DLD1 (cell line): ENCODE results near the gene PPIA.
"Not testable (repeated sequence)": the region's sequence is repeated elsewhere in the genome, so short reads cannot be mapped to it uniquely, and the experiment has no call there.

Experiments used
- in situ Hi-C: cut with HindIII; loops from 2 replicates; pipeline ENCODE4 v1.10.0; 2017; ENCODE audit warnings: low sequenced_read_pairs

The PPIA gene

DNA sequence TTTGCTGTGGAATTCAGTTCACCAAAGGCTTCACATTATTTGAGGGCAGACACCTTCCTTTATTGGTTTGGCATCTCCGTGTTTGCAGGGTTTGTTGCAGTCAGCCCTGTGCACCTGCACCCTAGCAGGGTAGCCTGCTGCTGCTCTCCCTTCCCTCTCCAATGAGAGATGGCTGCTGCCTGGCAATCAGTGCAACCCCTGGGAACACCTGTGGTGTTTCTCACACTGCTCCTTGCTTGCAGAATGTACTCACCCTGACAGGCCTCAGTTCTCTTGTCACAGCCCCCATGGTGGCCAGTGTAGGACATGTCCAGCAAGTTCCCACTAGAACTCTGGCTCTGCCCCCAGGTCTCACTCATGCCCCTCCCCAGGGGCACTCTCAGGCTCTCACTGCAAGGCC is 12.1 kb upstream of the PPIA start:
- in situ Hi-C loops = no loop called here

DNA sequence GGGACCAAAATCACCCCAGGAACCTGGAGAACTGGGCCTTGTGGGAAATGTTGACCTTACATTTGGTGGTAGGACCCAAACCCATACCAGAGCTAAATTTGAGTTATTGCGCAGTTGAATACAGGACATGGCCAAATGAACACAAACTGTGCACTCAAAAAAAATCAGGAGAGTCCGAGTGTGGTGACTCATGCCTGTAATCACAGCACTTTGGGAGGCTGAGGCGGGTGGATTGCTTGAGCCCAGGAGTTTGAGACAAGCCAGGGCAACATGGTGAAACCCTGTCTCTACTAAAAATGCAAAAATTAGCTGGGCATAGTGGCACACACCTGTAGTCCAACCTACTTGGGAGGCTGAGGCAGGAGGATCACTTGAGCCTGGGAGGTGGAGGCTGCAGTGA is 11.3 kb upstream of the PPIA start:
- in situ Hi-C loops = not testable (repeated sequence)

DNA sequence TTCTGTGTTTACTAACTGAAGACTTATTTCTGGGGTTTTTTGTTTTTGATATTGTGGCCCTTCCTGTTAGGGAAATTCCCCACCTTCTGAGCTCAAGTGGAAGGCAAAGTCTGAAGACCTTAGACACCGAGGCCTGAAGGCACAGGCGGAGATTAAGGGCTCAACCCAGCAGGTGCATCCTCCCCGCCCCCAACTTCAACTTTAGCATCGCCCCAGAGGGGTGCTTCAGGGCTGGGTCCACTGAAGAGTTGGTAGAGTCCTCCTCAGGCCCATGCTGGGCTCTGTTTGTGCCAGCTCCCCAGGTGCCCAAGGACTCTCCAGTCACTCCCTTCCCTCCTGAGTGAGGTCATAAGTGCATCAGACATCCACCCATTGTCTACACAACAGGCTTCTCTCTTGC is 9.4 kb upstream of the PPIA start:
- in situ Hi-C loops = no loop called here

DNA sequence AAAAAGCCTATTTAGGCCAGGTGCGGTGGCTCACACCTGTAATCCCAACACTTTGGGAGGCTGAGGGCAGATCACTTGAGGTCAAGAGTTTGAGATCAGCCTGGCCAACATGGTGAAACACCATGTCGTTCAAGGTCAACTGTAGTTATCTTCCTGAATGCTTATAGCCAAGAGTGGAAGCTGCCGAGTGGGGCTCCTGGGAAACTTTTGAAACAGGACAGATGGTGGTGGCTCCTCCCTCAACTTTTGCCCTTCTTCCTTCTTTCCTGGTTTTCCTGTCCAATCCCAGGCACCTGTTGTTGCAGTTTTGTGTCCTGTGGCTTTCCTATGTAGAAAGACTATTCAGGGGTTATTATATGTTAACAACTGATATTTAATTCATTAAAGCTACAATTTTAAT is 8.7 kb upstream of the PPIA start:
- in situ Hi-C loops = no loop called here

DNA sequence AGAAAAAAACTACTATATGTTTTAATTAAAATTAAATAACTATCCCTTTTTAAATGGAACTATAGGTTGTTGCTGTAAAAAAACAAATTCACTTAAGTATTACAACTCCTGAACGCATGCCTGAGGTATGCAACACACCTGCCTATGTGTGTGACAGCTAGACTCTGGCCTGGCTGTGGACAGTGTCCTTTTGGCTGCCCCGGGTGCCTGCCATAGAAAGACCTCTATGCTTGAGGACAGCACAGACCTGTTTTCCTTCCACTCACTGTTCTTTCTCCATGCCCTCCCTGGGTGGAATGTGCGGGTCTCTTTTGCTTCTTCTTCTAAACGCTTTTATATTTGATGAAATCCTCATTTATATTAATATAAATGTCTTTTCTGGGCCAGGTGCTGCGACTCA is 6.5 kb upstream of the PPIA start:
- in situ Hi-C loops = no loop called here

DNA sequence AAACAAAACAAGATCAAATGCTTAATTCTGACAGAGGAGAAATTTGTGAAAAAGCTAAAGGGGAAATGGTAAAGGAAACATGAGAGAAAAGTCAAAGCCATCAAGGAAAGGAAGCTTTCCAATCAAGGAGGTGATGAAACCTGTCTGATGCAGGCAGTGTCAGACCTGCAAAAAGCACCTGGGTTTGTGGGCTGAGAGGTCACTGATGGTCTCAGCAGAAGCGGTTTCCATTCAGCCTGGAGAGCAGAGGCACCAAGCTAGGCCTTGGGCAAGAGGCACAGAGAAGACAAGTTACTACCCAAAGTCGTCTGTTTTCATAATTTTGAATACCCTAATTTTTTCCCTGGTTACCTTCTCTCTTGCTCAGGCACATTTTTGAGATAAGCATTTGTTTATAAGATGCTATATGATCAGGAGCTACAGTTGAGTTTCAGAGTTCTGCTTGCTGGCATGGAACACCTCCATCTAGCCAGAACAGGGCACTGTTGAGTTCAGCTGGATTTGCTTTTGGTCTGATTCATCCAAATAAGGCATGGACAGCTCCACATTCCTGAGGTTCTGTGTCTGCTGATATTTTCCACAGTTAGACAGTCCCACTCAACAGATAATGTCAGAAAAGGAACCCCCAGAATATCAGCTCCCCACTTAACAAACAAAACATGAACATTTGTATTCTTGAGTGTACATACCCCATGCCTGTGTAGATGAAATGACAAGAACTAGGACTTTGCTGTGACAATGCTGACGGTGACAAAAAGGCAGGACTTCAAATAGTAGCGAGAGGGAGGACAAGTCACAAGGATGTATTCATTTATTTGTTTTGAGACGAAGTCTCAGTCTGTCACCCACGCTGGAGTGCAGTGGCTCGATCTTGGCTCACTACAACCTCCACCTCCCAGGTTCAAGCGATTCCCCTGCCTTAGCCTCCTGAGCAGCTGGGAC is 4.9 kb upstream of the PPIA start:
- in situ Hi-C loops = no loop called here

DNA sequence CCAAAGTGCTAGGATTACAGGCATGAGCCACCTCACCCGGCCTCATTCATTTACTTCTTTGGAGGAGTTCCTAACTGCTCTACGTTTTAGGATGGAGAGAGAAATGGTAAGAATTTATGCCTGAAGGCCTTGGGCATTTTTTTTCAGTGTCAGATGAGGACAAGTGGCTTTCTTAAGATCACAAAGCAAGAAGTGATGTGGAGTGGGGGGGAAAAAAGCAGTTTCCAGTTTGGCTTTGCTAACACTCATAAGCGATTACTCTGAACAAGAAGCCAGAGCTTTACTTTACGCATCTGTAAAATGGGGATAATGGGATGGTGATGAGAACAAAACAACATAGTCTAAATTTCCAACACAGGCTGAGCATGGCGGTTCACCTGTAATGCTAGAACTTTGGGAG is 2.6 kb upstream of the PPIA start:
- in situ Hi-C loops = no loop called here

DNA sequence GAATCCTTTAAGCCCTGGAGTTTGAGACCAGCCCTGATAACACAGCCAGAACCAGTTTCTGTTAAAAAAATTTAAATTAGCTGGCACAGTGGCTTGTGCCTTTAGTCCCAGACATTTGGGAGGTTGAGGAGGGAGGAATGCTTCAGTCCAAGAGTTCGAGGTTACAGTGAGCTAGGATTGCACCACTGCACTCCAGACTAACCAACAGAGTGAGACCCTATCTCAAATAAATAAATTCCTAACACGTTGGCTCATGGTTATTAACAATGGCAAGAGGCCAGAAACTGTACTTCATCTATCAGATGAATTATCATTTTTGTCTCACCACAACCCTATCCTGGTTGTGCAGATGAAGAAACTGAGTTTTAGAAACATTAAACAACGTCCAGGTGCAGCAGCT is 2.1 kb upstream of the PPIA start:
- in situ Hi-C loops = no loop called here

DNA sequence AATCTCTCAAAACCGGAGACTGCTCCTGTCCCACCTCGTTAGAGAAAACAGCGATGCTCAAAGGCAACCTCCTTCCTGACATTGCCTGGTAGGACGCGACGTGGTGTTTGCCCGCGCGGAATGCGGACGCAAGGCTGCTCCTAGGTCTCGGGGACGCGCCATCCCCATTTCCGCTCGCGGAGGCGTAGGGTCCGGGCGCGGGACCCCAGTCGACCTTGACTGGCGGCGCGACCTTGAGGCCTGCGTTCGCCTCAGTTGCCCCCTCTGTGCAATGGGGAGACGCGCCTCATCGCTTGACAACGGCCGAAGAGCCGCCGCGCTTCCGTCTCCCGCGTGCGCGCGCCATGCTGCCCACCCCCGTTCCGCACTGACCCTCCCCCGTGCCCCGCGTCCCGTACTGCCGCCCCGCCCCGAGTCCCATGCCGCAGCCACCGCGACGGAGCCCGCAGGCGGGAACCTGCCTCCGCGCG is 412 bp upstream of the PPIA start:
- in situ Hi-C loops = no loop called here

DNA sequence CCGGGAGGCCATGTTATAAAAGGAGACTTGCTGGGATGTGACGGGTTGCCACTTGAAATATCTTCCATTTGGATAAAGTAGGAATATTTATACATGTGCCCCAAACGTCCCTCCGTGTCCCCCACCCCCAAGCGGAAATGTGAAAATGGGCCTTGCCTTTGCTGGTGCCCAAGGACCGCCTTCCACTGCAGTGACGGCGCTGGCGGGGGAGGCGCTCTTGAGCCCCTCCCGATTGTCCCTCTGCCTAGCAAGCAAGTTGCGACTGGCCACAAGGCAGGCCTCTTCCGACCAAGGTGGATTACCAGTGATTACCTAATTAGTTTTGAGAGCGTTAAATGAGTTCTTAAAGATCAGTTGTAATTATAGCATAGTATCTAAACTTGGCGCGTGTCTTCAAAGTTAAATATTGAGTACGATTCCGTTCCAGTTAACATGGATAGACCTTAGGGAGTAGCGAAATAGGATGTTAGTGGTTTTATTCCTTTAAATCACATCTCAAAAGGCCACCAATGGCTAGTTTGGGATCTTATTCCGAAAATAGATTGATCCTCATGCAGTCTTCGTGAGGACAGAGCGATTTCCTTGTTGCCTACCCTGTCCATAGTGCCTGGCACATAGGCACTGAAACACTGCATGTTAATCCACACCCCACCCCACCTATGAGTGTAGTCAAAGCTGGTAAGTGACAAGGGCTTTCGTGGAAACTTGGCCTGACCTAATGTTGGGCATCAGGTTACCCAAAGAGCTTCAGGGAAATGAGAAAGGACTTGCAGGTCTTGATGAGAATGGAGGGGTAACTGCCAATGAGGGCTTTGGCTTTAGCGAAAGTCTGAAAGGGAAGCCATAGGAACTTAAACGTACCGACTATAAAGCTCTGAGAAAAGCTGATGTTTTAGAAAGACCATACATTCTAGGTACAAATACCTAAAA is 1.1 kb downstream of the PPIA start:
- in situ Hi-C loops = no loop called here

DNA sequence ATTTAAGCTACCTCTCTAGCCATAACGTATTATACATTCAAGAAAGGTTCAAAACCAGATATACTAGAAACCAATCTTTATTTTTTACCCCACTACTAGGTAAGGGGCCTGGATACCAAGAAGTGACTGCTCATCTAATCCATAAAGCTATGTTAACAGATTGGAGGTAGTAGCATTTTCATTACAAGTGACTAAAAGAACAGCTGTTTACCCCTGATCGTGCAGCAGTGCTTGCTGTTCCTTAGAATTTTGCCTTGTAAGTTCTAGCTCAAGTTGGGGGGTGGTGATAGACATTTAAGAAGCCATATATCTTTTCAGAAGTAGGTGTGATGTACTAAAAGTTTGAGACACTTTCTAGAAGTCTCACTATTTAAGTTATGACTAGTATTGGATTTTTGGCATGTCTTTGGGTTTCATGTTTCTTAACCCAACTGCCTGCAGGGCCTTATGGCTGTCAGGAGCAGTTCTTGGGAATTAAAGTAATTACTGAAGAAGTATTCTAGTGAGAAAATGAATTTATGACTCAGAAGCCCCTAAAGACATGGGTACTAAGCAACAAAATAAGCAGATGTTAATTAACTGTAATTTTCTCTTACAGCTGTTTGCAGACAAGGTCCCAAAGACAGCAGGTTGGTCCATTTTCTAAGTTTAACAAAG is 2.3 kb downstream of the PPIA start:
- in situ Hi-C loops = no loop called here

DNA sequence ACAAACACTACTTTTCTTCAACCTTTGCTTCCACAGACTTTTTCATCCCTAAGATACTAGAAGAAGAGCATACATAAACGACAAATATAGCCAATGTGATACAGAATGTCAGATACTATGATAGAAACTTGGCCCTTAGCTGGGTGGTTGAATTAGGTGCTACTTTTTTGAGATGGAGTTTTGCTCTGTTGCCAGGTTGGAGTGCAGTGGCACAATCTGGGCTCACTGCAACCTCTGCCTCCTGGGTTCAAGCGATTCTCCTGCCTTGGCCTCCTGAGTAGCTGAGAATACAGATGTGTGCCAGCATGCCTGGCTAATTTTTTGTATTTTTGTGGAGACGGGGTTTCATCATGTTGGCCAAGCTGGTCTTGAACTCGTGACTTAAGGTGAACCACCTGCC is 3.5 kb downstream of the PPIA start:
- in situ Hi-C loops = no loop called here

DNA sequence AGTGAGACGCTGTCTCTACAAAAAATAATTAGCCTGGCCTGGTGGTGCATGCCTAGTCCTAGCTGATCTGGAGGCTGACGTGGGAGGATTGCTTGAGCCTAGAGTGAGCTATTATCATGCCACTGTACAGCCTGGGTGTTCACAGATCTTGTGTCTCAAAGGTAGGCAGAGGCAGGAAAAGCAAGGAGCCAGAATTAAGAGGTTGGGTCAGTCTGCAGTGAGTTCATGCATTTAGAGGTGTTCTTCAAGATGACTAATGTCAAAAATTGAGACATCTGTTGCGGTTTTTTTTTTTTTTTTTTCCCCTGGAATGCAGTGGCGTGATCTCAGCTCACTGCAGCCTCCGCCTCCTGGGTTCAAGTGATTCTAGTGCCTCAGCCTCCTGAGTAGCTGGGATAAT is 5.4 kb downstream of the PPIA start:
- in situ Hi-C loops = no loop called here

DNA sequence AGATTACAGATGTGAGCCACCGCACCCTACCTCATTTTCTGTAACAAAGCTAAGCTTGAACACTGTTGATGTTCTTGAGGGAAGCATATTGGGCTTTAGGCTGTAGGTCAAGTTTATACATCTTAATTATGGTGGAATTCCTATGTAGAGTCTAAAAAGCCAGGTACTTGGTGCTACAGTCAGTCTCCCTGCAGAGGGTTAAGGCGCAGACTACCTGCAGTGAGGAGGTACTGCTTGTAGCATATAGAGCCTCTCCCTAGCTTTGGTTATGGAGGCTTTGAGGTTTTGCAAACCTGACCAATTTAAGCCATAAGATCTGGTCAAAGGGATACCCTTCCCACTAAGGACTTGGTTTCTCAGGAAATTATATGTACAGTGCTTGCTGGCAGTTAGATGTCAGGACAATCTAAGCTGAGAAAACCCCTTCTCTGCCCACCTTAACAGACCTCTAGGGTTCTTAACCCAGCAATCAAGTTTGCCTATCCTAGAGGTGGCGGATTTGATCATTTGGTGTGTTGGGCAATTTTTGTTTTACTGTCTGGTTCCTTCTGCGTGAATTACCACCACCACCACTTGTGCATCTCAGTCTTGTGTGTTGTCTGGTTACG is 6.0 kb downstream of the PPIA start:
- in situ Hi-C loops = no loop called here

DNA sequence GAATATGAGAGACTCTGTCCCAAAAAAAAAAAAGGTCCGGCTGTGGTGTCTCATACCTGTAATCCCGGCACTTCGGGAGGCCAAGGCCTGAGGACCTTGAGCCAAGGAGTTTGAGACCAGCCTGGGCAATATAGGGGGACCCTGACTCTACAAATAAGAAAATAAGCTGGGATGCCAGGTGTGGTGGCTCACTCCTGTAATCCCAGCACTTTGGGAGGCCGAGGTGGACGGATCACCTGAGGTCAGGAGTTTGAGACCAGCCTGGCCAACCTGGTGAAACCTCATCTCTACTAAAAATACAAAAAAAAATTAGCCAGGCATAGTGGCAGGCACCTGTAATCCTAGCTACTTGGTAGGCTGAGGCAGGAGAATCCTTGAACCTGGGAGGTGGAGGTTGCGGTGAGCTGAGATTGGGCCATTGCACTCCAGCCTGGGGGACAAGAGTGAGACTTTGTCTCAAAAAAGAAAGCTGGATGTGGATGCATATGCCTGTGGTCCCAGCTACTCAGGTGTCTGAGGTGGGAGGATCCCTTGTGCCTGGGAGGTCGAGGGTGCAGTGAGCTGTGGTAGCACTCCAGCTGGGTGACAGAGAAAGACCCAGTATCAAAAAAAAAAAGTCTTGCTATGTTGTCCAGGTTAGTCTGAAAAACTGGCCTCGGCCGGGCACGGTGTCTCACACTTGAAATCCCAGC is 7.5 kb downstream of the PPIA start:
- in situ Hi-C loops = not testable (repeated sequence)

DNA sequence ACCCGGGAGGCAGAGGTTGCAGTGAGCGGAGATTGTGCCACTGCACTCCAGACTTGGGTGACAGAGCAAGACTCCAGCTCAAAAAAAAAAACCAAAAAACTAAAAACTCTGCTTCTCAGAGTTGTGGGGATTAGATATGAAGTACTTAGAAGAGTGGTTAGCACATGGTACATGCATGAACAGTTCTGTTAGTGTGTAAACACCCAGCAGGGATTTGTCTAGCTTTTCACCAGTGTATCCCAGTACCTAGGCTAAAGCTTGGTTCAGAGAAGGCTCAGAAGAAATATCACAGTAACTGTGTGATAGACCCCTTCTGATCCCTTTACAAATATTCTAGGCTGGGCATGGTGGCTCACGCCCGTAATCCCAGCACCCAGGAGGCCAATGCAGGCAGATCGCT is 9.5 kb downstream of the PPIA start:
- in situ Hi-C loops = no loop called here

DNA sequence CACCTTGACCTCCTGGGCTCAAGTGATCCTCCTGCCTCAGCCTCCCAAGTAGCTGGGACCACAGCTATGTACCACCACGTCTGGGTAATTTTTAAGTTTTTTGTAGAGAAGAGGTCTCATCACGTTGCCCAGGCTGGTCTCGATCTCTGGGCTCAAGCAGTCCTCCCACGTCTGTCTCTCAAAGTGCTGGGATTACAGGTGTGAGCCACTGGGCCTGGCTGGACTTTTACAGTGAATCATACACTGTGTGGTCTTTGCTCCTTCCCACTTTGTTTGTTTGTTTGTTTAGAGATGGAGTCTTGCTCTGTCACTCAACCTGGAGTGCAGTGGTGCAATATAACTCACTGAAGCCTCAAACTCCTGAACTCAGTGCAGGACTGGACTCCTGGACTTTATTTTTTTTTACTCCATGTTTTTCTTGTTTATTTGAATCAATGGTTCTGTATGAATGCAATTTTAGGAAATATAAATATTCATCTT is 12.5 kb downstream of the PPIA start:
- in situ Hi-C loops = no loop called here

DNA sequence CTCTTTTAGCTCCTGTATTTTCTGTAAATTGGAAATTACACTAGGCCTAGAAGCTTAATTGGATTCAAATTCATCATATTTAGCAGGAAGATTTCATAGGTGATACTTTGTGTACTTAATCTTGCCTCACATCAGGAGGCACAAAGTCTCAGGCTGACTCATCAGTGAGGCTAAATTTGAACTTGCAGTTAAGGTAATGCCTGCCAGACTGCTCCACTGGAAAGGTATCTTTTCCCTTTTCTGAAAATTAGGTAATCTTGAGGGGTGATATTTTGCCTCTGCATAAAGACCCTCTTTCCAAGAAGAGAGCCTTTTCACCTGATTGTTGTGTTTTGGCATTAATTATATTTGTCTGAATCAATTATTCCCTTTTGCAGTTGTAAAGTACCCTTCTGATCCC is 14.6 kb downstream of the PPIA start:
- in situ Hi-C loops = no loop called here

DNA sequence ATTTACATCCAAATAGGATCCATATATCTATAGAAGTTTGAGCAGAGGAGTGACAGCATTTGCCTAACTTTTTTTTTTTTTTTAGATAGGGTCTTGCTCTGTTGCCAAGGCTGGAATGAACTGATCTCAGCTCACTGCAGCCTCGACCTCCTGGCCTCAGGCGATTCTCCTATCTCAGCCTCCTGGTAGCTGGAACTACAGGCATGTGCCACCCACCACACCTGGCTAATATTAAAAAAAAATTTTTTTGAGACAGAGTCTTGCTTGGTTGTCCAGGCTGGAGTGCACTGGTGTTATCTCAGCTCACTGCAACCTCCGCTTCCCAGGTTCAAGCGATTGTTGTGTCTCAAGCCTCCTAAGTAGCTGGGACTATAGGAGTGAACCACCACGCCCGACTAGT is 15.1 kb downstream of the PPIA start:
- in situ Hi-C loops = no loop called here

DNA sequence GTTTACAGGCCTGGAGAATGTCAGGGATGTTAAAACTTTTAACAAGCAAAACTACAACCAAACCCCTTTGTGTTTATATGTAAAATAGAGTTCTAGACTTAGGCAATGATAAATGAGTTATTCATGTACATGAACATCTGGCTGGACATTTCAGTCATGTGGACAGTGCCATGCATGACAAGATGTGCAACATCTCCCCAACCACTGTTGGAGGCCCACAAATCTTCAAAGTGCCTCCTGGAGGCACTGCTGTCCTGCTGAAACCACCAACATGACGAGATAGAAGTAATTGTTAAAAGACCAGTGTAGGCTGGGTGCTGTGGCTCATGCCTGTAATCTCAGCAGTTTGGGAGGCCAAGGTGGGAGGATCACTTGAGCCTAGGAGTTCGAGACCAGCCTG is 18.4 kb downstream of the PPIA start:
- in situ Hi-C loops = no loop called here
